ENCODE measurements around the gene SLC12A3.
"Not testable (repeated sequence)": the region's sequence is repeated elsewhere in the genome, so short reads cannot be mapped to it uniquely, and the experiment has no call there.

The SLC12A3 gene

DNA sequence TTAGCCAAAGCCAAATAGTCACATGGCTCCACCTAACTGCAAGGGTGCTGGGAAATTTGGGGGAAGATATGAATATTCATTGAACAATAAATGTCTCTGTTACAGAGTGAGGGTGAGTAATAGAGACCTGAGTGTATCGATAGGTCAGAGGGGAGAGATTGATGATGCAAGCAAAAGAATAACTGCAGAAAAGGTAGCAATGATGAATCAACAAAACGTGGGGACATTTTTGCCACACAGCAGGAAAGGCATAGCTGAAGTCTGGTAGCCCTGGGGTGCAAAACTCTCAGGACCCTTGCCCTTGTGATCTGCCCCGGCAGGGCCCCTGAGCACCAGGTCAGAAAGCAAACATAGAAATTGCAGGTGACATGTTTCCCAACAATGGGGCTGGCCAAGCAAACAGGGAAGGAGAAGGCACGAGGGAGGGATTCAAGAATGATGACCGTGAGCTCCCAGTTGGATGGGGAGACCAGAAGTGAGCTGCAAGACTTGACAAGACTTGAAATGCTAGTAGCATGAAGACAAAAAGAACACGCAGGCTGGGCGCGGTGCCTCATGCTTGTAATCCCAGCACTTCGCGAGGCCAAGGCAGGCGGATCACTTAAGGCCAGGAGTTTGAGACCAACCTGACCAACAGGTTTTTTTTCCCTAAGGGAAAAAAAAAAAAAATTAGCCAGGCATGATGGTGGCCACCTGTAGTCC, 54.2 kb downstream of the SLC12A3 start:
- DNase-seq (ENCODE audit: low spot score): no peak

DNA sequence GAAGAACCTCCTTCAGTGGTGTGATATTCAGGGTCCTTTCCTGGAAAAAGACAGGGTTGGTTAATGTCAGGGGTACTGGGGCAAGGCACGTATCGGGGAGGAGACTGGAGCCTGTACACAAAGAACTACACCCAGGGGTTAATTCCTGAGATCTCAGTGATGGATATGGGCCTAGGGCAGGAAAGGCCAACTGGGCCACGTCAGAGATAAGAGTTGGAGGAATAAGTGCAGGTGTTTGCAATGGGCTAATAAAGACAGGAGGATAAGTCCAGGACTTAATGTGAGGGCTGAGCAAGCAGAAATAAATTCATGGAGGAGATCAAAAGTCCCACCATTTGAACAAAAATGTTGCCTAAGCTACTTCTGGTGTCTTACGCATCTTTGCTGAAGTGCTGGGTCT, 56.6 kb downstream of the SLC12A3 start:
- DNase-seq (ENCODE audit: low spot score): no peak

DNA sequence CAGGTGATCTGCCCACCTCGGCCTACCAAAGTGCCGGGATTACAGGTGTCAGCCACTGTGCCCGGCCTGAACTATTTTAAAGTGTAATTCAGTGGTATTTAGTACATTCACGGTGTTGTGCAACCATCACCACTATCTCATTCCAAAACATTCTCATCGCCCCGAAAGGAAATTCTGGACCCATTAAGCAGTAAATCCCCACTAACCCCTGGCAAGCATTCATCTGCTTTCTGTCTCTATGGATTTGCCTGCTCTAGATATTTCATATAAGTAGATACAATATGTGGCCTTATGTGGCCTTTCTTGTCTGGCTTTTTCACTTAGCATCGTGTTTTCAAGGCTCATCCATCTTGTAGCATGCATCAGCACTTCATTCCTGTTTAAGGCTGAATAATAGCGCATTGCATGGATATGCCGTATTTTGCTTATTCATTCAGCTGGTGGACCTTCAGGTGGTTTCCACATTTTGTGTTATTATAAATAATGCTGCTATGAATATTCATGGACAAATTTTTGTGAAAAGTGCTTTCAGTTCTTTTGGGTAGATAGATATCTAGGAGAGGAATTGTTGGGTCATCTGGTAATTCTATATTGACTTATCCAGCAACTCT, 58.6 kb downstream of the SLC12A3 start:
- DNase-seq (ENCODE audit: low spot score): no peak

DNA sequence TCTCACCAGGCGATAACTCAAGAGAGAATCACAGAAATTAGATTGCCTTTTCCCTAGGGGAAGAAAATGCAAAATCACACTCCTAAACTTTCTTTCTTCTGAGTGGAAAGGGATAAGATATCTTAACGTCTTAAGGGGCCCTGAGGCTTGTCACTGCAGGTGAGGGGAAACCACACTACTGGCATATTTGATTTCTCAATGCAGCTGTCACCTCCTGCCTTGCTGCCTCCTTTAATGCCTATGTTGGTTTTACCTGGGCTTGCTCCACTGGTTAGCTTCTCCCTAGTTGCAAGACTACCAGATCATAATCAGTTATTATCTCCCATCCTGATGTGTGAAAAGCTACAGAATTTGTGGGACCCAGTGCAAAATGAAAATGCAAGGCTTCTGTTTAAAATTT, 62.5 kb downstream of the SLC12A3 start:
- no peak for DNase-seq (ENCODE audit: low spot score)

DNA sequence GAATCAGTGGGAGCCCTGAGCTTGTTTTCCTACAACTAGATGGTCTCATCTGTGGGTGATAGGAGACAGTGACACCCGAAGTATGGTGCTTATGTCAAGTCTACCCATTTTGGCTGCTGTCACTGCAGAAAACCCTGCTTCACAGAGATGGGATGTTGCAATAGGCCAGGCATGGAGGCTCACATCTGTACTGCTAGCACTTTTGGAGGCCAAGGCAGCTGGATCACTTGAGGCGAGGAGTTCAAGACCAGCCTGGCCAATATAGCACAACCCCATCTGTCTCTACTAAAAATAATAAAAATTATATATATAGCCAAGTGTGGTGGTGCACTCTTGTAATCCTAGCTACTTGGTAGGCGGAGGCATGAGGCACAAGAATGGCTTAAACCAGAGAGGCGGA, 64.6 kb downstream of the SLC12A3 start:
- no peak for DNase-seq (ENCODE audit: low spot score)

DNA sequence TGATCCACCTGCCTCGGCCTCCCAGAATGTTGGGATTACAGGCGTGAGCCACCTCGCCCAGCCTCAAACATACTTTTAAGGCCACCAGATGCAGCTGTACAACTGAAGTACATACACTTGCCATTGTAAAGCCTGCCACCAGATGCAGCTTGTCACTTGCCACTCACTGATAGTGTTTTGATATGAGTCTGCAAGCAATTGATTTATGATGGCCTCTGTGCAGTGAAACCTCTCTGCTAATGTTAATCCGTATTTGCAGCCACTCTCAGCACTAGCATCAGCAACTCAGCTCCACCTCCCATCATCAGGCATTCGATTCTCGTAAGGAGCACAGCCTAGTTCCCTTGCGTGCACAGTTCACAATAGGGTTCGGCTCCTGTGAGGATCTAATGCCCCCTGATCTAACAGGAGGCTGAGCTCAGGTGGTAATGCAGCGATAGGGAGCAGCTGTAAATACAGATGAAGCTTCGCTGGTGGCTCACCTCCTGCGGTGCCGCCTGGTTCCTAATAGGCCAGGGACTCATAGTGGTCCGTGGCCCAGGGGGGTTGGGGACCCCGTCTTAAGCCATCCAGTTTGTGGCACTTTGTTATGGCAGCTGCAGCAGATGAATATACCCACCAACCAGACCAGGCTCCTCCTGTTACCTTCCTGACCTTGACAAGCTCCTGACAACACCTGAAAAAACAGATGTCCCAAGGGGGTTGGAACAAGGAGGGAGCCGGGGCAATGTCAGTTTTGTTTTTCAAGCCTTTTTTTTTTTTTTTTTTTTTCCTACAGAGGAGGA, 65.7 kb downstream of the SLC12A3 start:
- peak; percentile 54 for DNase-seq (ENCODE audit: low spot score)

DNA sequence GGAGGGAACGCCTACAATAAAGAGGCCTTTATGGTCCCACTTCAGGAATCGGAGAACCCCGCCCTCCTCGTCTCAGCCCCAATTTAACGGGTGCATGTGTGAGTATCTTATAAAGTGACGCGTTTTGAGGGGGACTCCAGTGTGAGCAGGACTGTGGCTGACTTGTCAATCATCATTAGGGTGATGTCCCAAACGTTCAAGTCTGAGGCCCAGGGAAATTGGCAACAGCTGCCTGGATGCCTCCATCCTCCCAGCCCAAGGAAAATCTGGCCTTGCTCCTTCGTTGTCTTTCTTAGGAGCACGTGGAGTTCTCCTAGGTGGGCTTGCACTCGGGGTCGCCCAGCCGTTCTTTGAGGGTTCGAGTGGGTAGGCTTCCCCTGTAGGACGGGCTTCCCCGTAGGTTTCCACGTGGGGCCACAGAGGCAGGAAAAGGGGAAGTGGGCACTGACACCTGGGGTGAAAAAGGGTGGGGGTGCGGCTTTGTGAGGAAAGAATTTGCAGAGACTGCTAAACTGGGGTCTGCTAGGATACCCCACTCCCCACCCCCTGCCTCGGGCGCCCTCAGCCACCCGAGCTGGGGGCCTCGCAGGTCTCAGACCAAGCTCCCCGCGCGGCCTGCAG, 66.4 kb downstream of the SLC12A3 start:
- DNase-seq (ENCODE audit: low spot score): no peak

DNA sequence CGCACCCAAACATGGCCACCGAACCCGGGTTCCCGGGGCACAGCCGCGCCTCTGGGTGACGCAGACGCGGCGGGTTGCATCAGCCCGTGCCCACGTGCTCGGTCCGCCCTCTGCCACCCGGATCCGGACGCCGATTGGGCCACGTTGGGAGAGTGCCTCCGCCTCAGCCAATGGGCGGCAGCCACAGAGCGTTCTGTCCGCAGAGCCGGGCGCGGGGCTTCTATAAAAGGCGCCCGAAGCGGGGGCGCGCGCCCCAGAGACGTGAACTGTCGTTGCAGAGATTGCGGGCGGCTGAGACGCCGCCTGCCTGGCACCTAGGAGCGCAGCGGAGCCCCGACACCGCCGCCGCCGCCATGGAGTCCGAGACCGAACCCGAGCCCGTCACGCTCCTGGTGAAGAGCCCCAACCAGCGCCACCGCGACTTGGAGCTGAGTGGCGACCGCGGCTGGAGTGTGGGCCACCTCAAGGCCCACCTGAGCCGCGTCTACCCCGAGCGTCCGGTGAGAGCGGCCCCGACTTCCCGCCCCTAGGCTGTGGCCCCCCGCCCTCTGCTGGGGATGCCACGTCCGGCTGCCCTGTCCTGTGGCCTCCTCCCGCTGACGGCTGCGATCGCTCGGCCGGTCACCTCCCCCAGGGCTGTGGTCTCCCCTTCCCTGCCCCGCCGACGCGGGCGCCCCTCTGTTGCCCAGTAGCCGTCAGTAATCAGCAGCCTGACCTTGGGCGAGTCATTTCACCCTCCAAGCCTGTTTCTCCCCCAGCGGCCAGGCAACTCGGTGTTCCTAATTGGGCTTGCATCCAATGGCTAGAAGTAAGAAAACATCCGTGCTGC, 67.1 kb downstream of the SLC12A3 start, which contains the start of gene HERPUD1:
TSS of gene HERPUD1 (plus strand) at position 251 of the 829 bp plus-strand sequence. CDS start at position 354, 103 bp downstream.
- peak; percentile 98 for DNase-seq (ENCODE audit: low spot score)

DNA sequence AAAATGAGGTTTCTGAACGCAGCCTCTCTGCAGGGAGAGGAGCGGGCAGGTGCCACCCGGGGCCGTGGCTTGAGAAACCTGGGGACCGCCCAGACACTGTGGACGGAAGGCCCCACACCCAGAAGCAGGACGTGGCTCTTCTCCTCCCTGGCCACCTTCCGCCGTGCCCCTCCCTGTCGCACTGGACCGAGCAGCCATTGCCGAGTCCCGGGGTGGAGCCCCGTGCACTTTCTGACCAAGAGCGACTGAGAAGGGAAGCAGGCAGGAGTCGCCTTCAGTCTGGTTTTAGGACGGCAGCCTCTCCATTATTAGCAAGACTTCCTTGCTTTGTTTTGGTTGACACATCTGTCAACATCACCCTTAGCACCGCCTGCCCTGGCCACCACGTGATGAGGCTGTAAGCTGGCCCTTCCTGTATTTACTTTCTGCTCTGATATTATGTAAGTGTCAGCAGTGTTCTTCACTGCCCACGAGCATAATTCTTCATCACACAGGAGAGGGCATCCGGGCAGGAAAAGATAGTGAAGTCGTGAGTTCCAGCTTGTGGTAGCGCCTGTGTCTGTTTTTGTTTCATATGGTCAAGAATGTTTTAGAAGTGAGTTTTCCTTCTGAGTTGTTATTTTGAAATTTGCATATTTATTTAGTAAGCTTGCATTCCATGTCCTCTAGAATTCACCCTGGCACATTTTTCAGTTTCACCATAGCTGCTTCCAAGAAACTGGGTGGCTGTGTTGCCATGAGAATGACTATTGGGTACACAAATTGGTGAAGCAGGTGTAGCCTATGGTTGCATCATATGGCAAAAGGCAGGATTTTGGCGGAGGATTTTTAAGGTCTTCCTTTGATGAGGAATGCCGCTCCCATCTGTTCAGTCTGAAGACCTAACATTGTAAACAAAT, 68.0 kb downstream of the SLC12A3 start:
- DNase-seq (ENCODE audit: low spot score): peak; percentile 72

DNA sequence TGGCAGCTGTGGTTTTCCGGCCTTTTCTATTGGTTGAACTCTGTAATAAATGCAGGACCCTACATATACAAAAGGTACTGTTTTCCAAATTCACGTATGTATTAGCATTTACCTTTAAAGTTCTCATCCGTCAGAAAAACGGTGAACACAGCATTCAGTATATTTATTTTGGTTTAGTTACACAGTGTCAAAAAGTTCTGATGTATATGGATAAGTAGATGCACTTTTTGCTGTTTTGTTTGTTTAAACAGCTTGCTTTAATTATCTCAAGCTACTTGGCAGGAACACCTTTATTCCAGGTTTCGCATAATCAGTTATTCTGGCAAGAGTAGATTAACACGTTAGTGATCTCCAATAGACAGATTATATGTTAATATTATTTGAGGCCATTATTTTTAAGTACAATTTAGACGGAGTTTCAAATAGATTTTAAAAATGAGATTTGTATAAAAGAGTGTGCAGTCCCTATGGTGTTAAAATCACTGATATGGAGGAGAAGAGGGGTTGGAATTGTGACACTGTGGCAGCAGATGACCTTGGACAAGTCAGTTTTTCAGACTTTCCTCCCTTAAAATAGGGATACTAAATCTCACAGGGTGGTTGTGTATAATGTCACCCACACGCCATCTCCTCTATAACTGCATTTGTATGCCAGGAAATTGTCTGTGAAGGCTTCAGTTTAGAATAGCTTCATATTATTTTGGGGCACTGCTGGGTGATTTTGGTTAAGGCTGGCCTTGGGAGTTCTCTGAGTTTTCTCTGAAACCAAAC, 69.0 kb downstream of the SLC12A3 start:
- DNase-seq (ENCODE audit: low spot score): no peak

DNA sequence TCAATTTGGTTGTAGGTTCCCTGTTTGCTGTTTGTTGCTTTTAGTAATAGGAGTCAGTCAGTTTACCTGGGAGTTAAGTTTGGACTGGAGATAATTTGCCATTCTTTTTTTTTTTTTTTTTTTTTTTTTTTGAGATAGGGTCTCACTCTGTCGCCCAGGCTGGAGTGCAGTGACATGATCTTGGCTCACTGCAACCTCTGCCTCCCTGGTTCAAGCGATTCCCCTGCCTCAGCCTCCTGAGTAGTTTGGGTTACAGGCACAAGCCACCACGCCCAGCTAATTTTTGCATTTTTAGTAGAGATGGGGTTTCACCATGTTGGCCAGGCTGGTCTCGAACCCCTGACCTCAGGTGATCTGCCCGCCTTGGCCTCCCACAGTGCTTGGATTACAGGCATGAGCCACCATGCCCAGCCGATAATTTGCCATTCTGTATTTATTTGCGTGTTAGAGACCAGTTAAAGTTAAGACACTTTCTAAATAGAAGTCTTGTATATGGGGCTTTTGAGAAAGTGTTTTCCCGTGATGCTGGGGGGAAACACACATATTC, 69.7 kb downstream of the SLC12A3 start:
- DNase-seq (ENCODE audit: low spot score): not testable (repeated sequence)

DNA sequence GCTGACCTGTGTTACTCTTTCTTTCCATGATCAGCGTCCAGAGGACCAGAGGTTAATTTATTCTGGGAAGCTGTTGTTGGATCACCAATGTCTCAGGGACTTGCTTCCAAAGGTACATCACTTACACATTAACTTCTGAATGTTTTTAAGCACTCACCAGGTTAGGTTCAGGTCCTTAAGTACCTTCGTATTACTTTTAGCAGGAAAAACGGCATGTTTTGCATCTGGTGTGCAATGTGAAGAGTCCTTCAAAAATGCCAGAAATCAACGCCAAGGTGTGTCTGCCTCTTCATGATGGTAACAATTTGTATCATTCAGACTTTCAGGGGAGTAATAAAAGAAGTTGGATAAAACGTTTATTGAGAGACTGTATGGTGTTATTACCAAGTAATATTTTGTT, 70.2 kb downstream of the SLC12A3 start:
- DNase-seq (ENCODE audit: low spot score): no peak

DNA sequence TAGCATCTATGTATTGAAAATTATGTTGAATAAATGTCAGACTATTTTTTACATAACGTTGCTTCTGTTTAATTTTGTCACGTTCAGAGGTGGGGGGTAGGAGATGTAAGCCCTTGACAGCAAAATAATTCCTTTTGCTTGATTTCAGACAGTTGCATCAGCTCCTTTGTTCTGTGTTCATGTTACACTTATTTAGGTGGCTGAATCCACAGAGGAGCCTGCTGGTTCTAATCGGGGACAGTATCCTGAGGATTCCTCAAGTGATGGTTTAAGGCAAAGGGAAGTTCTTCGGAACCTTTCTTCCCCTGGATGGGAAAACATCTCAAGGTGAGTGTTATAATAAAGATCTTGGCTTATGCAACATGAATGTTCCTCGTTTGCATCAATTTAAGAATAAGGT, 71.5 kb downstream of the SLC12A3 start:
- DNase-seq (ENCODE audit: low spot score): no peak

DNA sequence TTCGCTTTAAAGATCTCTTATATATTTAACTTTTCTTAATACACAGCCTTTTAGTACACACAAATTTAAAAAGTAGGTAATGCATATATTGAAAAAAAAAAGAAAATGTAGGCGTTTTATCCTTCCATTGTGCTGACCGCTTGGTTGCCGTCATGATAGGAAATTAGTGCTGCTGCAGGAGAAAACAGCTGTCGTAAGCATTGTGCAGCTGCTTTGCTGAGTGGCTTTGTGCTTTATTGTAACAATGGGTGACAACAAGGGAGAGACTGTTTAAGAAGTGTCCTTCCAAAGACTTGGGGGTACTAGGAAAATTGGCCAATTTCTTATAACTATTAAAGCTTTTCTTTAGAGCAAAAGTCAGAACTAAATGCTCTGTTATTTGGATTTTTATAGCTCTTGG, 71.9 kb downstream of the SLC12A3 start:
- DNase-seq (ENCODE audit: low spot score): no peak

DNA sequence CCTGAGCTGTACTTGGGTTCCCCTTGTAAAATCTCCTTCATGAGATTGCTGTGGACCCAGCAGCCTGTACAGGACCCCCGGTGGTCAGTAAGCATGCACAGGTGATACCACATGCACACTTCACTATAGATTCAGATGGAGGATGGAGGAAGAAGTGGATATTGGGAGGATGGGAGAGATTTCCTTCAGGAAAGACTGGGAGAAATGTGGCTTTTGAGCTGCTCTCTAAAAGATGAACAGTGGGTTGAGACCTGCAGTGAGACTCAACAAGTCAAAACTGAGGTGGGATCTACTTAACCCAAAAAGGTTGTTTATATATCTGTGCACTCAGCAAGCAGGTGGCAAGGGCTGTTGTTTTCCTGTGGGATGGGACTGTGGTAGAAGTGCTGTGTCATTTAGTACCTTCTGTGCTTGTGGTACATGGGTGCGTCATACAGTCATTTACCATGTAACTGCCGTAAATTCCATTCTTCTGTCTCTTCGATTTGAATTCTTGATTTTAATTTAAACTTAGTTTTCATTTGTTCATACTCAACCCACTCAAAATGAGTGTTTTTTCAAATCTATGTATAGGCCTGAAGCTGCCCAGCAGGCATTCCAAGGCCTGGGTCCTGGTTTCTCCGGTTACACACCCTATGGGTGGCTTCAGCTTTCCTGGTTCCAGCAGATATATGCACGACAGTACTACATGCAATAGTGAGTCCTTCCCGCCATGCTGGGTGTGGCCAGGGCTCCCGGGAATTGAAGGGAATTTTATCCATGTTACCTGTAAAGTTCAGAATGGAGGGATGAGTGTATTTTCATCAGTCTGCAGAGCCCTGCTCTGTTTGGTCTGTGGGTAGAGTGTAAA, 73.9 kb downstream of the SLC12A3 start:
- DNase-seq (ENCODE audit: low spot score): no peak

DNA sequence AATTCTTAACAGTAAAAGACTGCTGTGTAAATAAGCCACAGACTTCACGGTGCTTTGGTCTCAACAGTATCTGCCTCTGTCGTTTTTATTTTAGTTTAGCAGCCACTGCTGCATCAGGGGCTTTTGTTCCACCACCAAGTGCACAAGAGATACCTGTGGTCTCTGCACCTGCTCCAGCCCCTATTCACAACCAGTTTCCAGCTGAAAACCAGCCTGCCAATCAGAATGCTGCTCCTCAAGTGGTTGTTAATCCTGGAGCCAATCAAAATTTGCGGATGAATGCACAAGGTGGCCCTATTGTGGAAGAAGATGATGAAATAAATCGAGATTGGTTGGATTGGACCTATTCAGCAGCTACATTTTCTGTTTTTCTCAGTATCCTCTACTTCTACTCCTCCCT, 74.8 kb downstream of the SLC12A3 start:
- DNase-seq (ENCODE audit: low spot score): no peak

DNA sequence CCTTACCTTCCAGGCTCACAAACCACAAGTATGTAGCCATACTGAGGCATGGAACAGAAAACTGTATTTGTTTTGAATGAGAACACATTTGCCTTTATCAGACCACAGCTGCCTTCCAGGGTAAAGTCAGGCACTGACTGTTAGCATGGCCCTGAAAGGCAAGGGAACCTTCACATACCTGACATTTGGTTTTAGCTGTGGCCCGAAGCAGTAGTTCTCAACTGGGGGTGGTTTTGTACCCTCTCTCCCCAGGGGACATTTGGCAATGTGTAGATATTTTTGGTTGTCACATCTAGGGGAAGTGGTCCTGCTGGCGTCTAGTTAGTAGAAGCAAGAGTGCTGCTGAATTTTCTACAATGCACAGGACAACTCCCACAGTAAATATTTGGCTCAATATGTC, 76.1 kb downstream of the SLC12A3 start:
- no peak for DNase-seq (ENCODE audit: low spot score)

DNA sequence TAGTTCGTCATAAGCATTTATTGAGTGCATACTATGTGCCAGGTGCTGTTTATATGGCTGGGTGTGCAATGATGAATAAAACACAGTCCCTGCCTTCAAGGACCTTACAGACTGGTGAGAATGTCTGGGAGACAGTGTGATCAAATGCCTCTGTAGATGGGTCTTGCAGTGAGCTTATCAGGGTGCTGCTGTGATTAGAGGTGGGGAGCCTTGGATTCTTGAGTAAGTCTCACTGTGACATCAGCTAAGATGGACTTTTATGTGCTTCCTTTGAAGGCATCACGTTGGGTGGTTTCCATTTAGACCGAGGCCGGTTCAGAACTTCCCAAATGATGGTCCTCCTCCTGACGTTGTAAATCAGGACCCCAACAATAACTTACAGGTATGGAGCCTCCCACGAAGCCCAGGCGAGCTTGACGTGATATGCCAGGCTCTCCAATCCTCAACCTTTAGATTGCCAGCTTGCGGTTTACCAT, 76.9 kb downstream of the SLC12A3 start:
- DNase-seq (ENCODE audit: low spot score): no peak

All from ecto neural progenitor cell (in vitro differentiated cells).